ENCODE results near the gene KRTAP5-5. TPM values are rescaled to one million over a fixed set of nuclear protein-coding genes. Genes with fewer than 3 reads are reported as not detected.
"Not testable (repeated sequence)": the region's sequence is repeated elsewhere in the genome, so short reads cannot be mapped to it uniquely, and the experiment has no call there.

The KRTAP5-5 gene
- total RNA-seq, 1 experiment from 2014 or later, result not detected

DNA sequence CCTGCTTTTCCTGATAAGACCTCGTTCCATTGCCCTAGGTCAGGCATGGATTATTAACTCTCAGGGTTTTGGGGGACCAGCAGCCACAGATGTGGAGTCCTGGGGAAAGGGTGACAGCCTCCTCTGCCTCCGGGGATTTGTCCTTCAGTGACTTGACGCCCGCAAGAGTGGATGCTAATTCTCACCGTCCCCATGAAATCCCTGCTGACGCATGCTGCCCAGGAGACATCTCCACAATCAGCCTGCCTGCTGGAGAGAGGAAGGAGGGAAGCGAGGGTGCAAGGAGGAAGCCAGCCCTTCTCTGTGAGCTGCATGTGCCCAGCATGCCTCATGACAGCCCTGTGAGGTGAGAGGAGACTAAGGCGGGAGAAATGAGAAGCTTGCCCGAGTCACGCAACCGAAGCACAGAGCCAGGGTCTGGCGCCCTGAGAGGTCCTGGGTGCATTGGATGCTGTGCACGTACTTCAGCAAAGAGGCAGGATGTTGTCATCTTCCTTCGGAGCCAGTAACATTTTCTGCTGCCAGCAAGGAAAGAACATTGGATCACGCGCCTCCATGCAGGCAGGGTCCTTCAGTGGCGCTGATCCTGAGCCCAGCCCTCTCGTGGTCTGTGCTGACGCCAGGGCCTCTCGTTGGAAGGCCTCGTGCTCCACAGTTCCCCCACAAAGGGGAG is 40.1 kb downstream of the KRTAP5-5 start:
- POLR2A ChIA-PET, result no interaction called here
- DNase-seq (ENCODE audit: low read depth, low spot score) (no peak), ATAC-seq (no peak)
- TF ChIP-seq, protein P1, sequence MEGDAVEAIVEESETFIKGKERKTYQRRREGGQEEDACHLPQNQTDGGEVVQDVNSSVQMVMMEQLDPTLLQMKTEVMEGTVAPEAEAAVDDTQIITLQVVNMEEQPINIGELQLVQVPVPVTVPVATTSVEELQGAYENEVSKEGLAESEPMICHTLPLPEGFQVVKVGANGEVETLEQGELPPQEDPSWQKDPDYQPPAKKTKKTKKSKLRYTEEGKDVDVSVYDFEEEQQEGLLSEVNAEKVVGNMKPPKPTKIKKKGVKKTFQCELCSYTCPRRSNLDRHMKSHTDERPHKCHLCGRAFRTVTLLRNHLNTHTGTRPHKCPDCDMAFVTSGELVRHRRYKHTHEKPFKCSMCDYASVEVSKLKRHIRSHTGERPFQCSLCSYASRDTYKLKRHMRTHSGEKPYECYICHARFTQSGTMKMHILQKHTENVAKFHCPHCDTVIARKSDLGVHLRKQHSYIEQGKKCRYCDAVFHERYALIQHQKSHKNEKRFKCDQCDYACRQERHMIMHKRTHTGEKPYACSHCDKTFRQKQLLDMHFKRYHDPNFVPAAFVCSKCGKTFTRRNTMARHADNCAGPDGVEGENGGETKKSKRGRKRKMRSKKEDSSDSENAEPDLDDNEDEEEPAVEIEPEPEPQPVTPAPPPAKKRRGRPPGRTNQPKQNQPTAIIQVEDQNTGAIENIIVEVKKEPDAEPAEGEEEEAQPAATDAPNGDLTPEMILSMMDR (IDR thresholded peaks at IDR 0.05), result no peak
- TF ChIP-seq SIN3A (IDR thresholded peaks at IDR 0.05; ENCODE audit: borderline replicate concordance, insufficient read depth, low read depth, low read length), result no peak
- TF ChIP-seq POLR2AphosphoS5 (IDR thresholded peaks at IDR 0.05; ENCODE audit: low read depth, low read length), result no peak
- TF ChIP-seq, protein P2, sequence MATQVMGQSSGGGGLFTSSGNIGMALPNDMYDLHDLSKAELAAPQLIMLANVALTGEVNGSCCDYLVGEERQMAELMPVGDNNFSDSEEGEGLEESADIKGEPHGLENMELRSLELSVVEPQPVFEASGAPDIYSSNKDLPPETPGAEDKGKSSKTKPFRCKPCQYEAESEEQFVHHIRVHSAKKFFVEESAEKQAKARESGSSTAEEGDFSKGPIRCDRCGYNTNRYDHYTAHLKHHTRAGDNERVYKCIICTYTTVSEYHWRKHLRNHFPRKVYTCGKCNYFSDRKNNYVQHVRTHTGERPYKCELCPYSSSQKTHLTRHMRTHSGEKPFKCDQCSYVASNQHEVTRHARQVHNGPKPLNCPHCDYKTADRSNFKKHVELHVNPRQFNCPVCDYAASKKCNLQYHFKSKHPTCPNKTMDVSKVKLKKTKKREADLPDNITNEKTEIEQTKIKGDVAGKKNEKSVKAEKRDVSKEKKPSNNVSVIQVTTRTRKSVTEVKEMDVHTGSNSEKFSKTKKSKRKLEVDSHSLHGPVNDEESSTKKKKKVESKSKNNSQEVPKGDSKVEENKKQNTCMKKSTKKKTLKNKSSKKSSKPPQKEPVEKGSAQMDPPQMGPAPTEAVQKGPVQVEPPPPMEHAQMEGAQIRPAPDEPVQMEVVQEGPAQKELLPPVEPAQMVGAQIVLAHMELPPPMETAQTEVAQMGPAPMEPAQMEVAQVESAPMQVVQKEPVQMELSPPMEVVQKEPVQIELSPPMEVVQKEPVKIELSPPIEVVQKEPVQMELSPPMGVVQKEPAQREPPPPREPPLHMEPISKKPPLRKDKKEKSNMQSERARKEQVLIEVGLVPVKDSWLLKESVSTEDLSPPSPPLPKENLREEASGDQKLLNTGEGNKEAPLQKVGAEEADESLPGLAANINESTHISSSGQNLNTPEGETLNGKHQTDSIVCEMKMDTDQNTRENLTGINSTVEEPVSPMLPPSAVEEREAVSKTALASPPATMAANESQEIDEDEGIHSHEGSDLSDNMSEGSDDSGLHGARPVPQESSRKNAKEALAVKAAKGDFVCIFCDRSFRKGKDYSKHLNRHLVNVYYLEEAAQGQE (IDR thresholded peaks at IDR 0.05; ENCODE audit: insufficient read depth in 1 of 2, low read depth in 2 of 2, low read length in 1 of 2), result no peak
- TF ChIP-seq TCF7L2 (IDR thresholded peaks at IDR 0.05; ENCODE audit: low read depth, low read length), result no peak
- Histone ChIP-seq H3K36me3 (ENCODE audit: control insufficient read depth, insufficient read depth, low read length) (no peaks in the 10 kb centered on the region), H3K9me3 (ENCODE audit: control insufficient read depth, insufficient read depth, low read depth, low read length) (no peaks in the 10 kb centered on the region), H3K4me3 (ENCODE audit: low read depth in 2 of 2, low read length in 2 of 2) (no peak overlapping the region), H3K27me3 (ENCODE audit: control insufficient read depth, insufficient read depth, low read length) (0 out of 2 replicates have a peak, but pooled peaks cover 2% of the 10 kb centered on the region), H3K27ac (ENCODE audit: low read length) (no peak overlapping the region), H3K4me1 (ENCODE audit: control insufficient read depth, insufficient read depth, low read length) (no peaks in the 10 kb centered on the region)
- CTCF ChIA-PET, result no interaction called here
- no TSS peak for BruUV-seq (replicated peaks)
- intact Hi-C loops (cut with micrococcal nuclease; ENCODE audit: unreplicated experiment) (no loop called here), in situ Hi-C loops (cut with HindIII; ENCODE audit: low pct_unique_long_range_greater_than_20kb, low sequenced_read_pairs) (no loop called here)

DNA sequence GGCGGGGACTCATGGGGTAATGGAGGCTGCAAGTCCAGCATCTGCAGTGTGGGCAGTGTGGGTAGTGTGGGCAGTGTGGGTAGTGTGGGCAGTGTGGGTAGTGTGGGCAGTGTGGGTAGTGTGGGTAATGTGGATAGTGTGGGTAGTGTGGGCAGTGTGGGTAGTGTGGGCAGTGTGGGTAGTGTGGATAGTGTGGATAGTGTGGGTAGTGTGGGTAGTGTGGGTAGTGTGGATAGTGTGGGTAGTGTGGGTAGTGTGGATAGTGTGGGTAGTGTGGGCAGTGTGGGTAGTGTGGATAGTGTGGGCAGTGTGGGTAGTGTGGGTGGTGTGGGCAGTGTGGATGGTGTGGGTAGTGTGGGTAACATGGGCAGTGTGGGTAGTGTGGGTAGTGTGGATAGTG is 40.9 kb downstream of the KRTAP5-5 start:
- CTCF ChIA-PET, result not testable (repeated sequence)

DNA sequence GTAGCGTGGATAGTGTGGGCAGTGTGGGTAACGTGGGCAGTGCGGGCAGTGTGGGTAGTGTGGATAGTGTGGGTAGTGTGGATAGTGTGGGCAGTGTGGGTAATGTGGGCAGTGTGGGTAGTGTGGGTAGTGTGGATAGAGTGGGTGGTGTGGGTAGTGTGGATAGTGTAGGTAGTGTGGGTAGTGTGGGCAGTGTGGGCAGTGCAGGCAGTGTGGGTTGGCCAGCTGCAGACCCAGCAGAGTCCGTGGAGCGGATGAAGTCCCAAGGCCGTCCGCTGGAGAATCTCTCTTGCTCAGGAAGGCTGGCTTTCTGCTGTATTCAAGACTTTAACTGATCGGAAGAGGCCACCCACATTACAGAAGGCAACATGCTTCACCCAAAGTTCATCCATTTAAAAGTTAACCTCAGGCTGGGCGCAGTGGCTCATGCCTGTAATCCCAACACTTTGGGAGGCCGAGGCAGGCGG is 41.4 kb downstream of the KRTAP5-5 start:
- in situ Hi-C loops (cut with HindIII; ENCODE audit: low pct_unique_long_range_greater_than_20kb, low sequenced_read_pairs), result no loop called here
- CTCF ChIA-PET, result no interaction called here
- no peak for ATAC-seq

More for the DNA sequence above, 40.9 kb downstream of the KRTAP5-5 start:
- H3K4me1 ChIP-seq (ENCODE audit: control insufficient read depth, insufficient read depth, low read length); H3K4me3 ChIP-seq (ENCODE audit: low read depth in 2 of 2, low read length in 2 of 2); H3K9me3 ChIP-seq (ENCODE audit: control insufficient read depth, insufficient read depth, low read depth, low read length); H3K27me3 ChIP-seq (ENCODE audit: control insufficient read depth, insufficient read depth, low read length); in situ Hi-C loops (cut with HindIII; ENCODE audit: low pct_unique_long_range_greater_than_20kb, low sequenced_read_pairs); ATAC-seq; DNase-seq (ENCODE audit: low read depth, low spot score); POLR2A ChIA-PET; BruUV-seq (replicated peaks); H3K36me3 ChIP-seq (ENCODE audit: control insufficient read depth, insufficient read depth, low read length); intact Hi-C loops (cut with micrococcal nuclease; ENCODE audit: unreplicated experiment); H3K27ac ChIP-seq (ENCODE audit: low read length): not testable (repeated sequence)

More for the DNA sequence above, 41.4 kb downstream of the KRTAP5-5 start:
- intact Hi-C loops (cut with micrococcal nuclease; ENCODE audit: unreplicated experiment), result no loop called here
- H3K9me3 ChIP-seq (ENCODE audit: control insufficient read depth, insufficient read depth, low read depth, low read length), result no peaks in the 10 kb centered on the region
- no peak for TF ChIP-seq POLR2AphosphoS5 (IDR thresholded peaks at IDR 0.05; ENCODE audit: low read depth, low read length)
- TF ChIP-seq, protein P2 (IDR thresholded peaks at IDR 0.05; ENCODE audit: insufficient read depth in 1 of 2, low read depth in 2 of 2, low read length in 1 of 2), result no peak
- TF ChIP-seq, protein P1 (IDR thresholded peaks at IDR 0.05), result no peak
- TF ChIP-seq SIN3A (IDR thresholded peaks at IDR 0.05; ENCODE audit: borderline replicate concordance, insufficient read depth, low read depth, low read length), result no peak
- no peak for TF ChIP-seq TCF7L2 (IDR thresholded peaks at IDR 0.05; ENCODE audit: low read depth, low read length)
- POLR2A ChIA-PET, result interaction anchor here (0.6 kb wide), 1 partner anchor 66 kb away, joined by 3 read pairs; no protein-coding TSS in a partner anchor
- H3K4me3 ChIP-seq (ENCODE audit: low read depth in 2 of 2, low read length in 2 of 2), result no peak overlapping the region
- H3K36me3 ChIP-seq (ENCODE audit: control insufficient read depth, insufficient read depth, low read length), result no peaks in the 10 kb centered on the region
- H3K27me3 ChIP-seq (ENCODE audit: control insufficient read depth, insufficient read depth, low read length), result peaks cover 2% of the 10 kb centered on the region; the same call in 1 of the 2 replicates
- no peak for DNase-seq (ENCODE audit: low read depth, low spot score)
- no peaks in the 10 kb centered on the region for H3K4me1 ChIP-seq (ENCODE audit: control insufficient read depth, insufficient read depth, low read length)
- BruUV-seq (replicated peaks), result no TSS peak
- no peak overlapping the region for H3K27ac ChIP-seq (ENCODE audit: low read length)

Measured in Panc1 (cell line).